Fibroblast of the aortic adventitia (primary cell): ENCODE results near the gene C2orf76. TPM values are rescaled to one million over a fixed set of nuclear protein-coding genes. Genes with fewer than 3 reads are reported as not detected.
A peak's percentile ranks its signal among the peaks of the same experiment; 100 is the strongest.
"Not testable (repeated sequence)": the region's sequence is repeated elsewhere in the genome, so short reads cannot be mapped to it uniquely, and the experiment has no call there.

Experiments
- DNase-seq: peaks from one replicate; pipeline ENCODE4 v3.0.0-alpha.2; 2010; ENCODE audit warnings: low read depth
- H3K4me3 ChIP-seq: 2 replicates; pipeline ENCODE4 v1.5.1; 2011; ENCODE audit warnings: low read depth, mild to moderate bottlenecking, control low read depth, low read length, moderate library complexity
- CTCF ChIP-seq: IDR thresholded peaks from 2 replicates; pipeline ENCODE4 v1.5.1; 2011; ENCODE audit warnings: mild to moderate bottlenecking, low read length, control low read depth, inconsistent platforms; ENCODE audit not compliant: insufficient read depth
- total RNA-seq: library from RNA; depleted of rRNA; stranded (reverse); fragments of >200 nt; gene quantifications from 2 replicates; pipeline ENCODE4 v1.2.3, GENCODE V29; 2012; ENCODE audit warnings: low replicate concordance

The C2orf76 gene
- total RNA-seq, 1 donor = 21.4 TPM

GRCh38 chr2:119283873-119284331, 82.7 kb downstream of the C2orf76 start:
- peak; percentile 78 for DNase-seq
- no peak overlapping the region for H3K4me3 ChIP-seq
- no peak for TF ChIP-seq CTCF

- TF ChIP-seq CTCF = no peak
- DNase-seq = no peak
- no peak overlapping the region for H3K4me3 ChIP-seq
Measured at GRCh38 chr2:119282996-119283511, 83.6 kb downstream of the C2orf76 start.

GRCh38 chr2:119282146-119282995, 84.3 kb downstream of the C2orf76 start:
- no peak for DNase-seq
- no peak overlapping the region for H3K4me3 ChIP-seq
- TF ChIP-seq CTCF = no peak

GRCh38 chr2:119280680-119281079, 86.0 kb downstream of the C2orf76 start:
- TF ChIP-seq CTCF = no peak
- DNase-seq = no peak
- H3K4me3 ChIP-seq = no peak overlapping the region

- DNase-seq = no peak
- TF ChIP-seq CTCF = no peak
- no peak overlapping the region for H3K4me3 ChIP-seq
Measured at GRCh38 chr2:119279666-119280065, 87.0 kb downstream of the C2orf76 start.

GRCh38 chr2:119278946-119279345, 87.7 kb downstream of the C2orf76 start:
- no peak for DNase-seq
- no peak overlapping the region for H3K4me3 ChIP-seq
- TF ChIP-seq CTCF = no peak

GRCh38 chr2:119278385-119278784, 88.2 kb downstream of the C2orf76 start:
- DNase-seq, H3K4me3 ChIP-seq: not testable (repeated sequence)
